GM19372 (cell line): ENCODE data around the gene TMEM220.
"Not testable (repeated sequence)": the region's sequence is repeated elsewhere in the genome, so short reads cannot be mapped to it uniquely, and the experiment has no call there.

Experiments
- ATAC-seq: cut with Tn5 transposase; IDR thresholded peaks from one replicate; pipeline ENCODE4 v1.9.1; 2021; ENCODE audit warnings: mild to moderate bottlenecking, low read depth, moderate library complexity; ENCODE audit not compliant: unreplicated experiment

TMEM220 gene

DNA sequence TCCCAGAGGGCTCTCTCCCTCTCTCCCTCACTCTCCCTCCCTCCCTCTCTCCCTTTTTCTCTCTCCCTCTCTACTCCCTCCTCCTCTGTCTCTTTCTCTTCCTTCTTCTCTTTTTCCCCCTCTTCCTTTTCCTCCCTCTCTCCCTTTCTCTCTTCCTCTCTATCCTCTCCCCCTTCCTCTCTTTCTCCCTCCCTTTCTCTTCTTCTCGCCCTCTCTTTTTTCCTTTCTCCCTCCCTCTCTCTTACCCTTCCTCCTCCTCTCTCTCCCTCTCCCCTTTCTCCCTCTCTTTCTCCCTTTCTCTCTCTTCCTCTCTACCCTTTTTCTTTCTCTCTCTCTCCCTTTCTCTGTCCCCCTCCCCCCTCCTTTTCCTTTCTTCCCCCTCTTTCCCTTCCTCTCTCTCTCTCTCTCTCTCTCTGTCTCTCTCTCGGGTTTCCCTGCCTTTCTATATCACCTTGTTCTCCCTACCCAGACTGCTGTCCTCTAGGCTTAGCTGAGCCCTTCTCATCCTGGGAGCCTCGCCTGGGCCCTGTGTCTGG lies 25.8 kb upstream of the TMEM220 start:
- ATAC-seq = no peak

DNA sequence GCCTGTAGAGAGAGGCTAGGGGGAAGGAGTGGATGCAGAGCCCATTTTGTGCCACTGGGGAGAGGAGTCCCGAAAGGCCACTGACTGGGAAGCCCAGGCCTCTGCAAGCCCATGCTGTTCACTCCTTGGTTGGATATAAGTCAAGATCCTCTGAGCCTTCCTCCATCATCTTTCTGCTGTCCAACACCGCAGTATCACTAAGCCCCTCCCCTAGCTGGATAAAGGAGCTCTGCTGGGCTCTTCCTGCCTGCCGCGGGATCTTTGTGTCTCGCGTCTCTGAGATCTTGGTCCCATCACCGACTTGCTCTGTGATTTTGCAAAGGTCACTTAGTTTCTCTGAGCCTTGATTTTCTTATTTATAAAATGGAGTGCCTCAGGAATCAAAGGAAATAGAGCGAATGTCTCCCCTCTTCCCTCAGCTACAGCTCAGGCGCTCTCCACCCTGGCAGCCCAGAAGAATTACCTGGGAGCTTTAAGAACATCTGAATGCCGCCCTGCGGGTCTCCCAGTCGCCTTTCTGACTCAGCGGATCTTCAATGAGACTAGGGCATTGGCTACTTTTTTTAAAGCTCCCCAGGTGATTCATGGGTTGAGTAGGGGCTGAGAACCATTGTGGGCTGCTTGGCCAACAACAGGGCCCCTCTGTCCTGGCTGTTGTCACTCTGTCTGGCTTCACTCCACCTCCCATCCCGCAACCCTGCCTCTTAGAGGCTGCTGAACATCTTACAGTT lies 25.2 kb upstream of the TMEM220 start:
- ATAC-seq = no peak

DNA sequence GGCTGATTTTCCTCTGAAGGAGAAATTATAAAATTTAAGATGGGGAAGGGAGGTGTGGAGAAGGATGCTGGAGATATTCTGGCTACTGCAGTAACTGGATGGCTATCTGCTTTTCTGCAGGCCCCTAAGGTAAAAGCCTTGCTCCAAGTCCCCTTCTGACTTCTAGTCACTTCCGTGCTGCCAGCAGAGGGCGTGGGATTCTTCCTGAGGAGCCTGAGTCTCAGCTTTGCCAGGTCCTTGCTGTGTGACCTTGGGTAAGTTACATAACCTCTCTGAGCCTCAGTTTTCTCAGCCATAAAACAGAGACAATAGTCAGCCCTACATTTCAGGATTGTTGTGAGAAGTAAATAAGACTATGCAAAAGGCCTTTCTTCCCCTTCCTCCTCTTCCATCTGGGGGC lies 24.3 kb upstream of the TMEM220 start:
- no peak for ATAC-seq

DNA sequence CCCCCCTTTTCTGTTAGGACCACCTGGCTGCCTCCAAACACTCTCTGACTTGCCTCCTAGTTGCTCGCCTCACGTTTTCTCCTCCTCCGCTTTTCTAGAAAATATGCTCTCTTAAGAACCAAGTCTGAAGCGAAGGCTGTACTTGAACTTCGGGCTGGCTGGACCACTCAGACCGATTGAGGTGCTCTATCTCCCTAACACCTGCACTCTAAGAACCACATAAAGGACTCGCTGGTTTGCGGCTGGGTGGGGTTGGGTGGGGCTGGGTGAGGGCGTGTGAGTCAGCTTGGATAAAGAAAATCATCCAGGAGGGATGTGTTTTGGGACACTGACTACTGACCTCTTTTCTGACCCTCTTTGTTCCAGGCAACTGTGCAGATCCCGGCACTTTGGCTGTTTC lies 22.9 kb upstream of the TMEM220 start:
- no peak for ATAC-seq

DNA sequence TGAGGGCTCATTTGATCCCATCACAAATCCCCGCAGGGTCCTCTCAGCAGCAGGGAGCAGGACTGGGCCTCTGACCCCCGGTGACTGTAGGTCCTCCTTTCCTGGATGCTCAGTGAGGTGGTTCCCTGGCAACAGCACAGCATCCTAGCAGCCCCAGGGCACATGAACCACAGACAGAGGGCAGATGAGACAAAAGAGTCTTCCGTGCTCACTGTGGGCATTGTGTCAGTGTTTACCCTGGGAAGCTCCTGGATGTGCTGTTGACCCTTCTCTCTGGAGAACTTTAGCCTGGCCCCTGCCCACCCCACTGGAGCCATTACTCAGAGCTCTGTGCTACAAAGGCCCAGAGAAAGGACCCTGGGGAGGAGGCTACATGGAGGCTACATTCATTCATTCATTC lies 21.7 kb upstream of the TMEM220 start:
- ATAC-seq = no peak

DNA sequence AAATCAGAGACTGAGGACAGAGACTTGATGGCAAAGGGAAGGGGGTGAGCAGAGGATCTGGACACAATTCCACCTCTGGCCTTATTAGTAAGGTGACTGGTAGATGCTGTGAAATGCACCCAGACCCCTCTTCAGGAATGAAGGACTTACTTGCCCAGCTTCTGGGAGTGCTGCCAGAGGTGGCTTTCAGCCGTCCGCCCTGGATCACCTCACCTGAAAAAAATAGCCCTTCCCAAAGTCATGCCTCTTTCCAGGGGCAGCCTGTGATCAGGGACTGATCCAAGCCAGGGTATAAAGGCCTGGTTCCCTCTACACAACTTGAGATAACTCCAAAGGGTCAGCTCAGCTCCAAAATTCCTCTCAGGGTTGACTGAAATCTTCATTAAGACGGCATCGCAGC lies 20.4 kb upstream of the TMEM220 start:
- no peak for ATAC-seq

DNA sequence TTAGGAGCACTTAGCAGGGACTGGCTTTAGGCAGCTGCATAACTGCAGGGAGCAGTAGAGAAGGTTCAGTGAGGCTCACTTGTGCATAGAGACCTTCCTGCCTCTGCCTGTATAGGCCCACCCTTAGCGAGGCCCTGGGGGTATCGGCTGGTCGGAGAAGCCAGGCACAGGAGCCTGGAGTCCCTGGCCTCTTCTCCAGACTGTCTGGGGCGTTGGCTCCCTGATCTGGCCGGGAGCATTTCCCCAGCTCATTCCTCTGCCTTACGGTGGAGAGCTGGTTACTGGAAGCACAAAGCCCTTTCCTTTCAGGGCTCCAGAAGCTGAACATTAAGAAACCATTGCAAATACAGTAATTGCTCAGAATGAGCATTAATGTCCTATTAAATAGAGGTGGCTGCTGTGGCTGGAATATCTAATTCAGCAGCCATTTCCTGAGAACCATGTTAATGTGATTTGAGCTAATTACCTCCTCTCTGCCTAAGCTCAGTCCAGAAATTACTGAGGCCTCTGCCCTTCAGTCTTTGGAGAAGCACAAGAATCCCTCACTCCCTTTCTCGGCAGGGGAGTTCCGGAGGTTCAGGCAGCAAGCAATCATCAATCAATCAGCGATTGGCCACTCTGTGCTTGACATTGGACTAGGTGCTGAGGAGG lies 18.8 kb upstream of the TMEM220 start:
- no peak for ATAC-seq

DNA sequence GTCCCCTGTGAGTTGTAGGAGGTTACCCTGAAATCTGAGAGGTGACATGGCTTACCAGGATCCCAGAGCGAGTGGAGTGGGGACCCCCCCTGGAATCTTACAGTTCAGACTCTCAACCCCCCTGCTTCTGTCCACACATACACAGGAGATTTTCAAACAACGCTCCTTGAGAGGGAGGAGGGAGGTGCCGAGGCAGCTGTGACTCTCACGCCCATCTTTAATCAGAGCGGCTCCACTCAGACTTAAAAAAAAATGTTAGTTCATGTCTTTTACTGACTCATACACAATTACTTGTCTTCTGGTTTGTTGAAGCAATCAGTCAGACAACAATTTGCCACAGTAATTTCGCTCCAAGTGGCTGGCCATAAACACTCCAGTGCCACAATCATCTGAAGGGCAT lies 15.4 kb upstream of the TMEM220 start:
- ATAC-seq = no peak

DNA sequence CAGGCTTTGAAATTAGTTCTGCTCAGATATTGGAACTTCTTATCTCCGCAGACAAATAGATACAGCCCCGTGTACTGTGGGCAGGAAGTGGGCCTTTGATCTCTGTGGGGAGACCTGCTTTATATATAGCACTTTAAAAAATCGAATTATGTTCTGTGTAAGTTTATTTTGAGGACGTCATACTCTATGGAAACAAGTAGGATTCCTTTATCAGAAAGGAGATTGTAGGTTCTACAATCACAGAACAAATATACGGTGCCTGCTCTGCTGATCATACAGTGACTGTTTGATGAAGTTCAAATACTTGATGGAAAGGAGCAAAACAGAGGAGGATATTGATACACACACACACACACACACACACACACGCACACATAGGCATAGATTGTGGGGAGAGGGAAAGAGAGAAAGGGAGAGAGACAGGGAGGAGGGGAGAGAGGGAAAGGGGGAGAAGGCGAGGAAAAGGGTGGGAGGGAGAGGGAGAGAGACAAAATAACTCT lies 14.7 kb upstream of the TMEM220 start:
- no peak for ATAC-seq

DNA sequence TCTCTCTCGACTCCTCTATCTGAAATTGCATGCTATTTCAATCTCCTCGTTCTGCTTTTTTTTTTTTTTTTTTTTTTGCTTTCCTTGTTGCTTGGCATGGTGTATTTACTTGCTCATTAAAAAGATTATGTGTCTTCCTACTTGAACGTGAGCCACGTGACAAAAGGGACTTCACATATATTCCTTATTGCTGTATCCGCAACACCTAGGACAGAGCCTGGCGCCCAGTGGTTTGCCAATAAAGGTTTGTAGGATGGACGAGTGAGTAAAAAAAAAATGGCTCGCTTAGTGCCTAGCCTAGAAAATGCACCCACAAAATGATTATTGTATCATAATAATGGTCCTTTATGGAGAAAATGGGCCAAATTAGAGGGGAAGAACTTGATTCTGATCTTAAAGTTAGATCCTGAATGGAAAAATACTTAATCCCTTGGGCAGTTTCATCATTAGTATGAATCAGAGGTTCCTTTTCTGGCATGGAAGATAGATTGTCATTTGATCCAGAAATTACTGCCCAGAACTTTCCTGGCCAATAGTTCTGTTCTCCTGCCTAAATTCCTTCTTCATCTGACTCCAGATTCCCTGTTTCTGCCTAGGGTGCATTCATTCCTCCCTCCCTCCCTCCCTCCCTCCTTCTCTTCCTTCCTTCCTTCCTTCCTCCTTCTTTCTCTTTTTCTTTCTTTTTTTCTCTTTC lies 13.6 kb upstream of the TMEM220 start:
- no peak for ATAC-seq

DNA sequence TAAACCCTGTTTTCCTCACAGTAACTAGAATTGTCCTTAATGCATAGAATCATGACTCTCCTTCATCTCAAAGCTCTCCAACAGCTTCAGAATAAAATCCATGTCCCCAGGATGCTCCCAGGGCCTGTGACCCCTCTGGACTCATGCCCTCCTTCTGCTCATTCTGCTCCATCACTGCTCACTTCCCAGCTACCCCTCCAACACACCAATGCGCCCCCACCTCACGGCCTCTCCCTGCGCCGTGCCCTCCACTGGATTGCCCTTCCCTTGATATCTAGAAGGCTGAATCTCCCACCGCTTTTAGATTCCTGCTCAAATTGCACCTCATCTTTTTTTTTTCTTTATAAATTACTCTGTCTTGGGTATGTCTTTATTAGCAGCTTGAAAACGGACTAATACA lies 12.6 kb upstream of the TMEM220 start:
- ATAC-seq = no peak

DNA sequence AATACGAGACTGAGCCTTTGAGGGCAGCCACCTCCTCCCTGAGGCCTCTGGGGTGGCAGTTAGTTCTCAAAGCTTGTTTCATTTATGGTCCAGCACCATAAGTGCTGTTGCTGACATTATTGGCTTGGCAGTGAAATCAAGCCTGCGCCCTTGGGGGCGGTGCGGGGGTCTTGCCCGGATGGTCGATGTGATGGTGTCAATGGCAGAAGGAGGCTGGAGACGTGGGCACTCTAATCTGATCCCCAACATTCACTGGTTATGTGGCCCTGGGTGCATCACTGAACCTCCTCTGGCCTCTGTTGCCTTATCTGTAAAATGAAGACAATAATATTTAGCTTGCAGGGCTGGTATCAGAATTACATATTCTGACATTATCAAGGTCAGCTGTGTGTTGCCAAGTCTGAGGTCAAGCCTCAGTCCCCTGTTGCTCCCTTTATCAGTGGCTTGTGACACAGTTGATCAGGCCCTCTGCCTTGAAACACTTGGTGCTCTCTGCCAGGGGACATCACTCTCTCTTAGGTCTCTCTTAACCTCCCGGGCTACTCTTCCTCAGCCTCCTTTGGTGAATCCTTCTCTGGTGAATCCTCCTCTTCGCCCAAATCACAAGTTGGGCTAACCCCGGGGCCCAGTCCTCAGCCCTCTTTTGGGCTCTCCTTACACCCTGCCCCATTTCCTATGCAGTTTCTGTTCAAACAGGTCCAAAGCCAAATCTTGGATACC lies 11.8 kb upstream of the TMEM220 start:
- no peak for ATAC-seq

DNA sequence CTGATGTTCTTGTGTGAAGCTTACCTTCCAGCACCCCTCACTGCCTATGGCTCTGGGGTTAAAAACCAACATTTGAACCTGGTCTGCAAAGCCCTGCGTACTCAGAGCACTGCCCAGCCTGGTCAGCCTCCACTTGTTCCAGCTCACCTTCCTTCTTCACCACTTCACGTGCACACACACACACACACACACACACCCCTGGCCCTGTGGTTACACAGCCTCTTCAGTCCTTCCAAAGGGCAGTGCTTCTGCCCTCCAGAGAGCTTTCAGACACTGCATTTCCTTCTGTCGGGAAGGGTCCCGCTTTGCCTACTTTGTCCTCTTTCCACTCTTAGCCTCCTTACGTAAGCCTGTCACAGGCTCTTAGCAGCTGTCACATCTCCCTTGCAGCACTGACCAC lies 9.6 kb upstream of the TMEM220 start:
- no peak for ATAC-seq

DNA sequence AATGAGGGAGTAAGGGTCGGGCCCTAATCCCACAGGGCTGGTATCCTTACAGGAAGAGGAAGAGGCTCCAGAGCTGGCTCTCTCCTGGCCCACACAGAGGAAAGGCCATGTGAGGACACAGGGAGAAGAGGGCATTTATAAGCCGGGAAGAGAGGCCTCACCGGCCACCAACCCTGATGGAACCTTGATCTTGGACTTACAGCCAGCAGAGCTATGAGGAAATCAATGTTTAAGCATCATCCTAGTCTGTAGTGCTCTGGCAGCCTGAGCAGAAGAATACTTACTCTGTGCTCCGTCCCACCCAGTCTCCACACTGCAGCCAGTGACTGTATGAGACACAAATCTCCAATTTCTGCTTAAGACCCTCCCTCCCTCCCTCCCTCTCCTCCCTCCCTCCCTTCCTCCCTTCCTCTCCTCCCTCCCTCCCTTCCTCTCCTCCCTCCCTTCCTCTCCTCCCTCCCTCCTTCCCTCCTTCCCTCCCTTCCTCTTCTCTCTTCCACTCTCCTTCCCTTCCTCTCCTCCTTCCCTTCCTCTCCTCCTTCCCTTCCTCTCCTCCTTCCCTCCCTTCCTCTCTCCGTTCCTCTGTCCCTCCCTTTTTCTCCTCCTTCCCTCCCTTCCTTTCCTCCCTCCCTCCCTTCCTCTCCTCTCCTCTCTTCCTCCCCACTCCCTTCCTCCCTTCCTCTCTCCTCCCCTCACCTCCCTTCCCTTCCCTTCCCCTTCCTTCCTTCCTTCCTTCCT lies 8.9 kb upstream of the TMEM220 start:
- ATAC-seq = no peak

DNA sequence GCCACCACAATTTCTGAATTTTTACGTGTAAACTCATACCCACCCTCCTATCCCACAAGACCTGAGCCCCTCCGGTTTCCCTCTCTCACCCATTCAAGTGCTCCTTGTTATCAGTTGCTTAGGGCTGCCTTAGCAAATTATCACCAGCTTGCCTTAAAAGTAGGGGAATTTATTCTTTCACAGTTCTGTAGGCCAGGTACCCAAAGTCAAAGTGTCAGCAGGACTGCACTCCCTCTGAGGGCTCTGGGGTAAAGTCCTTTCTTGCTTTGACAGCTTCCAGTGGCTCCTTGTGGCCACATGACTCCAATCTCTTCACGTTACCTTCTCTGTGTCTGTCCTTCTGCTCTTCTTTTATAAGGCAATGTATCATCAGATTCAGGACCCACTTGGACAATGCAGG lies 7.9 kb upstream of the TMEM220 start:
- ATAC-seq = no peak

DNA sequence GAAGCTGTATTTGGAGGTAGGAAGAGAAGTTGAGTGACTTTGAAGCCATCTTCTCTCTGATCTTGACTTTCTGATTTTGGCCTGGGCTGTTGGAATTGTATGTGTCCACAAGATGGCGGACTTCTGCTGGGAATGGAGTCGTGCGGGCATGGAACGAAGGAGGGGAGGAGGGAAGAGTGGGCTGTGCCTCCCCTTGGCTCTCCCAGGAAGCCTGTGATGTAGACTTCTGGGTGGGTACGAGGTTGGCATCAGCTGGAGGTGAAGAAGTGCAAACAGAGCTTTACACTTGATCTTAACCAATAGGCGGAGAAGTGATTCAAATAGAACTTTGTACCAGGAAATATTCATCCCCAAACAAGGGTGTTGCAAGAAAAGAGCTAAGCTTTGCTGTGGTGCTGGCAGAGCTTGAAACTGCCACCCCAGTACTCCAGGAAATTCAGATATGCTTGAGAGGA lies 7.4 kb upstream of the TMEM220 start:
- ATAC-seq = no peak

DNA sequence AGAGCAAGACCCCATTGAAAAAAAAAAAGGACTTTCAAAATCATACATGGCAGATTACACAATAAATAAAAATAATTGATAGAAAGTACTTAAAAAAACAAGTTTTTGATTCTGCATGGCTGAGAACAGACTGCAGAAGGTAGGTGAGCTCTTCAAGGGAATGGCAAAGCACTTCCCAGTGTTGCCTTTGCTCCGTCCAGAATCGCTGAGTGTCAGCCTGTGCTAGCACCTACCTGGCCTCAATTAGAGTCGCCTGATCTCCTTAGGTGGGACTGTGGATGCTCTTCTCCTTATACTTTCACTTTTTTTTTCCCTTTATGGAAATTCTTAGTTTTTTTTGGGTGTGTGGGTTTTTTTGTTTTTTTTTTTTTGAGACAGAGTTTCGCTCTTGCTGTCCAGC lies 6.0 kb upstream of the TMEM220 start:
- no peak for ATAC-seq

DNA sequence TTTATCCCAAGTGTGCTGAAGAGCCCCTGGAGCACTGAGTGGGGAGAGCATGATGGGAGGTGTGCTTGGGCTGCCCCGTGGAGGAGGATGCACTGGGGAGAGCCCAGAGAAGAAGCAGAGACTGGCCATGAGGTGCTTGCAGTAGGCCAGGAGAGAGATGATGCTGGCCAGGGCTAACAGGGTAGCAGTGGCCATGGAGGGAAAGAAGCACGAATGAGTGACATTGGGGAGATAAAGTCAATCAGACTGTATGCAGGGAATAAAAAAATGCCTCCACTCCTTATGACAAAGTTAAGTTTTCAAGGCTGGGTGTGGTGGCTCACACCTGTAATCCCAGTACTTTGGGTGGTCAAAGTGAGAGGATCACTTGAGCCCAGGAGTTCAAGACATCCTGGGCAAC lies 5.4 kb upstream of the TMEM220 start:
- ATAC-seq = no peak

DNA sequence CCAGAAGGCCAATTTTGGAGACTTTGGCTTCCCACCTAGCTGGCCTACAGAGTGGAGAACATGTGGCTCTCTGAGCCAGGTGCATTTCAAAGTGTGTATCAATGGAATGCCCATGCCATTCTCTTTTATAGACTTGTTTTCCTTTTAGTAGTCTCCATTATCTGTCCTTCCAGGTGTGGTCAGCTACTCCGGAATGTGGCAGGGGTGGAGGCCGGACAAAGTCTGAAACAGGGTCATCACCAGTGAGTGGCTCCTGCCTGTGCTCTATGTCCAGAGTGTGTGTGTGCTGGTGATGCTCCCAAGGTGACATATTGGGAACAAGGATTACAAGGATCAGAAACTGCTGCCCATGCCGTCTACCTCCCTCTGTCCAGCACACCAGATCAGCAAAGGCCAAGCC lies 3.8 kb upstream of the TMEM220 start:
- ATAC-seq = no peak

DNA sequence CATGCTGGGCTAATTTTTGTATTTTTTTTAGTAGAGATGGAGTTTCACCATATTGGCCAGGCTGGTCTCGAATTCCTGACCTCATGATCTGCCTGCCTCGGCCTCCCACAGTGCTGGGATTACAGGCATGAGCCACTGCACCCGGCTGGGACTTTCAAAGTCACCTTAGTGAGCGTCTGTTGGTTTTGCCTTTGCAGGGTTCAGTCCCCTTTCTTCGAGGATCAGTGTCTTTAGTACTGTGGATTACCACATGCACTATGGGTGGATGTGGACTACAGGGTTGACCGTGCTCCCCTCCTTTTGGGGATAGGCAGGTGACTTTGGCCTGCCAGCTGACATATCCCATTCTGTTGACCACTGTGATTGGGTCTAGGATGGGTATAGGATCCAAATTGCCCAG lies 2.3 kb upstream of the TMEM220 start:
- ATAC-seq = not testable (repeated sequence)
